Esophagus muscularis mucosa (tissue), 4 donors: ENCODE data around the gene PIP4P1. TPM values are rescaled to one million over a fixed set of nuclear protein-coding genes. Genes with fewer than 3 reads are reported as not detected.

Experiments
- DNase-seq: peaks from one replicate; pipeline ENCODE4 v3.0.0-alpha.2; 2017; ENCODE audit errors: extremely low spot score
- H3K27ac ChIP-seq, 4 donors: fragments of 200-600 bp; sonication (generic); replicated peaks in 1 of 4; 1 replicate in 3 of 4; 2 replicates in 1 of 4; pipeline ENCODE4 v1.5.1; 2016 to 2019; ENCODE audit warnings: mild to moderate bottlenecking in 1 of 4
- H3K27me3 ChIP-seq, 4 donors: fragments of 200-600 bp; sonication (generic); one replicate each; pipeline versions ENCODE4 v1.5.1 to v1.6.0; 2016 to 2019
- H3K36me3 ChIP-seq, 4 donors: fragments of 200-600 bp; sonication (generic); one replicate each; pipeline ENCODE4 v1.5.1; 2016 to 2019
- H3K4me1 ChIP-seq, 4 donors: fragments of 200-600 bp; sonication (generic); one replicate each; pipeline ENCODE4 v1.5.1; 2016 to 2019
- H3K4me3 ChIP-seq, 4 donors: fragments of 200-600 bp; sonication (generic); 1 replicate in 2 of 4; 2 replicates in 2 of 4; pipeline ENCODE4 v1.5.1; 2016 to 2019; ENCODE audit warnings: mild to moderate bottlenecking in 4 of 4, moderate library complexity in 1 of 4
- H3K9me3 ChIP-seq, 4 donors: fragments of 200-600 bp; sonication (generic); 1 replicate in 3 of 4; 2 replicates in 1 of 4; pipeline ENCODE4 v1.5.1; 2016 to 2019
- EP300 ChIP-seq: sonication (generic); formaldehyde crosslinking; IDR thresholded peaks from one replicate; pipeline ENCODE4 v1.6.1; 2017; ENCODE audit warnings: antibody characterized with exemption
- POLR2A ChIP-seq: fragments of 450-650 bp; IDR thresholded peaks from one replicate; pipeline ENCODE4 v1.6.1; 2017; ENCODE audit warnings: antibody characterized with exemption, moderate library complexity, mild to moderate bottlenecking, low read depth
- POLR2AphosphoS5 ChIP-seq, 2 donors: sonication (generic); formaldehyde crosslinking; IDR thresholded peaks; one replicate each; pipeline ENCODE4 v1.6.1; 2017; ENCODE audit warnings: antibody characterized with exemption in 2 of 2
- WGBS: methylation state at CpG from one replicate; pipeline ENCODE4 v1.1.5; 2018; 5-methylcytosine and 5-hydroxymethylcytosine counted together
- intact Hi-C: fragments of 100-400 bp; cut with DNase I; formaldehyde crosslinking; loops from one replicate; pipeline ENCODE4 v1.15.1; 2023
- total RNA-seq, 4 donors: library from RNA; depleted of rRNA; stranded (reverse); fragments of >200 nt; gene quantifications; one replicate each; pipeline versions ENCODE4 v1.1.0 to v1.2.1, GENCODE V29; 2016
- TF ChIP-seq, protein P1 (sequence below), 3 experiments: fragments of 200-600 bp in 2 of 3; fragments of 450-650 bp in 1 of 3; sonication (generic) in 2 of 3; IDR thresholded peaks; one replicate each; pipeline ENCODE4 v1.5.1; 2017 to 2019; ENCODE audit warnings: antibody characterized with exemption in 3 of 3, mild to moderate bottlenecking in 2 of 3, moderate library complexity in 1 of 3

The PIP4P1 gene
- total RNA-seq, 4 donors from 2014 or later, result 18.7 to 27.9 (median 24.5) TPM

GRCh38 chr14:20487396-20487725 is 26.1 kb upstream of the PIP4P1 start:
- intact Hi-C loops, result no loop called here

DNA sequence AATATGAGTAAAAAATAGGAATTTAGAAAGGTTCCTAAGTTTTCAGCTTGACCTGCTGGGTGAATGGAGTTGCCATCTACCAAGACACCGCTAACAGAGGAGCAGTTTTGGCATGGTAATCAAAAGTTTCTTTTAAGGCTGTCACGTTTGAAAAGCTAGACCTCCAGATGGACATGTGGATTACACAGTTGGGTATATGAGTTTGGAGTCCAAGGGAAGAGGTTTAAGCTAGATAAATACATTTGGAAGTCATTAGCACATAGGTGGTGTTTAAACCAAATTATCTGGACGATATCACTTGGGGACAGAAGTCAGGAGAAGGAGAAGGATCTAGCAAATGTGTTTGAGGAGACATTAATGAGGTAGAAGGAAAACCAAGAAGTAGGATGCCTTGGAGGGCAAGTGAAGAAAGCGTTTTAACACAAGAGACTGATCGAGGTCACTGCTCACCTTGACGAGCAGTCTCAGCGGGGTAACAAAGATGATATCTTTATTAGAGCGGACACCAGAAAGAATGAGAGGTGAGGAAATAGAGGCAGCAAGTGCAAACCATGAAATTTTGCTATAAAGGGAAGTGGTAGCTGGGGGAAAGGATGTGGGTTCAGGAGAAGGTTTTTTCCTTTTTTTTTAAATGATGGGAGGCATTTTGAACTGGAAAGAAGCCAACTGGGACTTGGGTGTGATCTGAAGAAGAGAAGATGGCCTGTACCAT is 25.6 kb upstream of the PIP4P1 start:
- 80% methylated on average over 8 of the region's 8 CpGs for WGBS
- no peak for DNase-seq
- intact Hi-C loops, result no loop called here

More at GRCh38 chr14:20487396-20487725, 26.1 kb upstream of the PIP4P1 start:
- DNase-seq, result no peak
- Histone ChIP-seq H3K27me3 (peaks cover 0 to 14% (median 0%) of the 10 kb centered on the region in 4 donors), H3K4me1 (peaks cover 0 to 10% (median 1%) of the 10 kb centered on the region in 4 donors), H3K27ac (no peak overlapping the region), H3K36me3 (no peaks in the 10 kb centered on the region), H3K9me3 (no peaks in the 10 kb centered on the region), H3K4me3 (no peak overlapping the region)
- TF ChIP-seq POLR2A (no peak), POLR2AphosphoS5 (IDR thresholded peaks at IDR 0.05) (no peak), EP300 (no peak)
- TF ChIP-seq, protein P1, sequence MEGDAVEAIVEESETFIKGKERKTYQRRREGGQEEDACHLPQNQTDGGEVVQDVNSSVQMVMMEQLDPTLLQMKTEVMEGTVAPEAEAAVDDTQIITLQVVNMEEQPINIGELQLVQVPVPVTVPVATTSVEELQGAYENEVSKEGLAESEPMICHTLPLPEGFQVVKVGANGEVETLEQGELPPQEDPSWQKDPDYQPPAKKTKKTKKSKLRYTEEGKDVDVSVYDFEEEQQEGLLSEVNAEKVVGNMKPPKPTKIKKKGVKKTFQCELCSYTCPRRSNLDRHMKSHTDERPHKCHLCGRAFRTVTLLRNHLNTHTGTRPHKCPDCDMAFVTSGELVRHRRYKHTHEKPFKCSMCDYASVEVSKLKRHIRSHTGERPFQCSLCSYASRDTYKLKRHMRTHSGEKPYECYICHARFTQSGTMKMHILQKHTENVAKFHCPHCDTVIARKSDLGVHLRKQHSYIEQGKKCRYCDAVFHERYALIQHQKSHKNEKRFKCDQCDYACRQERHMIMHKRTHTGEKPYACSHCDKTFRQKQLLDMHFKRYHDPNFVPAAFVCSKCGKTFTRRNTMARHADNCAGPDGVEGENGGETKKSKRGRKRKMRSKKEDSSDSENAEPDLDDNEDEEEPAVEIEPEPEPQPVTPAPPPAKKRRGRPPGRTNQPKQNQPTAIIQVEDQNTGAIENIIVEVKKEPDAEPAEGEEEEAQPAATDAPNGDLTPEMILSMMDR (IDR thresholded peaks at IDR 0.05), result no peak

DNA sequence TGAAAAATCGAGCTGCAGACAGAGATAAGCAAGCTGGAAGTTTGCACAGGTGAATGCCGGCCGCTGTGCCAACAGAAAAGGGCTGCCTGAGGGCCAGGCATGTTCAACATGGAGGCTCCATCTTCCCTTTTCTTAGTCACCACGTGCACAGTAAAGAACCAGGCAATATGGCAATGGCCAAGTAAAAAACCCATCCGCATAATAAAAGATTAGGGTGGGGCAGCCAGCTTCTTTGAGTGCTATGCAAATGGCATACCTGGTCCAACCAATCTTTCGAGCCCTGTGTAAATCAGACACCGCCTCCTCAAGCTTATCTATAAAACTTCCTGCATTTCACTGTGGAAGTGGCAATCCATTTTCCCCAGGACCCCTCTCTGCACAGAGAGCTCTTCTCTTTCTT is 24.7 kb upstream of the PIP4P1 start:
- Histone ChIP-seq H3K4me1 (peaks cover 0 to 10% (median 1%) of the 10 kb centered on the region in 4 donors), H3K27ac (no peak overlapping the region), H3K4me3 (no peak overlapping the region), H3K9me3 (no peaks in the 10 kb centered on the region), H3K27me3 (peaks cover 0 to 14% (median 0%) of the 10 kb centered on the region in 4 donors), H3K36me3 (no peaks in the 10 kb centered on the region)
- intact Hi-C loops, result no loop called here
- 46% methylated on average over 6 of the region's 7 CpGs for WGBS
- no peak for DNase-seq
- TF ChIP-seq POLR2AphosphoS5 (IDR thresholded peaks at IDR 0.05), result no peak
- TF ChIP-seq, protein P1 (IDR thresholded peaks at IDR 0.05), result no peak

More for the DNA sequence above, 25.6 kb upstream of the PIP4P1 start:
- Histone ChIP-seq H3K4me3 (no peak overlapping the region), H3K27ac (no peak overlapping the region), H3K27me3 (peaks cover 0 to 14% (median 0%) of the 10 kb centered on the region in 4 donors), H3K4me1 (peaks cover 0 to 10% (median 1%) of the 10 kb centered on the region in 4 donors), H3K9me3 (no peaks in the 10 kb centered on the region), H3K36me3 (no peaks in the 10 kb centered on the region)
- TF ChIP-seq, protein P1 (IDR thresholded peaks at IDR 0.05), result no peak
- no peak for TF ChIP-seq POLR2AphosphoS5 (IDR thresholded peaks at IDR 0.05)
- TF ChIP-seq EP300, result no peak
- no peak for TF ChIP-seq POLR2A

GRCh38 chr14:20482382-20482781 is 21.1 kb upstream of the PIP4P1 start:
- H3K9me3 ChIP-seq, result no peaks in the 10 kb centered on the region

More at GRCh38 chr14:20482382-20482781, 21.1 kb upstream of the PIP4P1 start:
- intact Hi-C loops, result no loop called here
- DNase-seq, result no peak
- peaks cover 0 to 14% (median 0%) of the 10 kb centered on the region in 4 donors for H3K27me3 ChIP-seq
- H3K4me1 ChIP-seq, result peaks cover 3 to 9% (median 5%) of the 10 kb centered on the region in 4 donors
- TF ChIP-seq POLR2AphosphoS5 (IDR thresholded peaks at IDR 0.05) (no peak), EP300 (no peak), POLR2A (no peak)
- TF ChIP-seq, protein P1 (IDR thresholded peaks at IDR 0.05), result no peak
- H3K4me3 ChIP-seq, result no peak overlapping the region
- WGBS, result 84% methylated on average over 5 of the region's 5 CpGs
- H3K36me3 ChIP-seq, result peaks cover 0 to 9% (median 0%) of the 10 kb centered on the region in 4 donors
- H3K27ac ChIP-seq, result no peak overlapping the region
